HG02884 (cell line): ENCODE data around the gene SRP9.
"Not testable (repeated sequence)": the region's sequence is repeated elsewhere in the genome, so short reads cannot be mapped to it uniquely, and the experiment has no call there.

Source experiments
- ATAC-seq: cut with Tn5 transposase; IDR thresholded peaks from one replicate; pipeline ENCODE4 v1.9.1; 2021; ENCODE audit warnings: mild to moderate bottlenecking, moderate library complexity; ENCODE audit not compliant: unreplicated experiment

The SRP9 gene

DNA sequence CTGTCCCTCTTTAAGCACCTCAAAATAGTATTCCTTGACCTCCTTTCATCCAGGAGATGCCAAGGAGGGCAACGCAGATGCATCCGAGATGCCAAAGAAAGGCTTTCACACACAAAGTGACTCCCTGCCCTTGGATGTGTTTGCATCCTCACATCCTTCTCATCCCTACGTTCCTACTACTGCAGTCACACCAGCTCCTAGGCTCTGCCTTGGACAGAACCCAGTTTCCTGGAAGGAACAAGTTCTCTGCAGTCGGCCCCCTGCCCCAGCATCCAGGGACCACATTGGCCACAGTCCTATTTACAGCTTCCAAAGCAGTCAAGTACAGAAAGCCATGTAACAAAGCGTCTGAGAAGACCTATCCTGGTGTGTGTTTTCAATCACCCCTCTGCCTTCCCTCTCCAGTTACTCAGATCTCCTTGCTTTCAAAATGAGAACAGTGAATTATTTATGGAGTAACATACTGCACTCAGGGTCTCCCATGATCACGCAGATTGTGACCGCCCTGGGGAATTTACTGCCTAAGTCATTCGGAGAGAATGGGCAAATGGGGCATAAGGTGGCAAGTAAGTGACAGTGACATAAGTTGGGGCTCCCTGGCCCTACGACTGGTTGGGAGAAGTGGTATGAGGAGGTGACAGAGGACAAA is 21.8 kb upstream of the SRP9 start:
- ATAC-seq = no peak

DNA sequence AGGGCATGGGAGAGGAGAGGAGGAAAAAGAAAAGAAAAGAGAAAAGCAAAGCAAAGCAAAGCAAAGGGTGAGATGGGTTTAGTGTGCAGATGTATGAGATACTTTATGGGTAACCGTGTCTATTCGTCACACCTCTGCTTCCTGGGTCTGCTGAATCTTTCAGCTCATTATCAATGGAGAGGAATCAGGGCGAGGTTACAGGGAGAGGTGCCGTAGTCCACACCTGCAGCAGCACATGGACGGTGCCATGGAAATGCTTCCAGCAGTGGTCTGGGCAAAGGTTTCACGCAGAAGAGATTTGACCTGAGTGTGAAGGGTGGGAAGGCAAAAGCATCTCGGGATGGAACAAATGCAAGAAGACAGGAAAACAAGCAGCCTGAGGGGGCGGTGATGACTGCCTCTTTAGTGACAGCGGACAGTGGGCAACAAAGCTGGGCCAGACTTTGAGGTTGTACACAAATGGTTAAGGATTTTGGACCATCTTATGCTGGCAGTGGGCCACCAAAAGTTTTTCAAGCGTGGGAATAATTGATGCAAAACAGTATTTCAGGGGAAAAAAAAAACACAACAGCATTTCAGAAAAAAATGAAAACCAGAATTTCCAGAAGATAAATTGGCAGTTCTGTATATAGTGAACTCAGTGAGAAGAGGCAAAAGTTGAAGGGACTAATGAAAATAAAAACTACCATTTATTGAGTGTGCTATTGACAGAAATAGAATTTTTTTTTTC is 19.5 kb upstream of the SRP9 start:
- no peak for ATAC-seq

DNA sequence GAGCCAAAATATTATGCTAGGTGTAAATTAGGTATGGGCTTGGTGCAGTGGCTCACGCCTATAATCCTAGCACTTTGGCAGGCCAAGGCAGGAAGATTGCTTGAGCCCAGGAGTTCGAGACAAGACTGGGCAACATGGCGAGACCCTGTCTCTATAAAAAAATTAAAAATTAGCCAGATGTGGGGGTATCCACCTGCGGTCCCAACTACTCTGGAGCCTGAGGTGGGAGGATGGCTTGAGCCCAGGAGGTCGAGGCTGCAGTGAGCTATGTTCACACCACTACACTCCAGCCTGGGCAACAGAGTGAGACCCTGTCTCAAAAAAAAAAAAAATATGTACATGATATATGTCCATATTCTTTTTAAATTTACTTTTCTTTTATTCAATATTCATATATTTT is 17.7 kb upstream of the SRP9 start:
- ATAC-seq = not testable (repeated sequence)

DNA sequence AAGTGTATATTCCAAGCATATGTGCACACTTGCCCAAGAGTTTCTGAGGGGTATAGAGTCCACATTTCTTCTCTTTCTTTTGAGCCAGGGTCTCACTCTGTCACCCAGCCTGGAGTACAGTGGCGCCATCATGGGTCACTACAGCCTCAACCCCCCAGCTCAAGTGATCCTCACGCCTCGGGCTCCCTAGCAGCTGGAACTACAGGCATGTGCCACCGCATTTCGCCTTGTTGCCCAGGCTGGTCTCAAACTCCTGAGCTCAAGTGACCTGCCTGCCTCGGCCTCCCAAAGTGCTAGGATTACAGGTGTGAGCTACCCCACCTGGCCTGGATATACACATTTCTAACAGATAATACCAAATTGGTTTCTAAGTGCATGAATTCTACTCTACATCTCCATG is 17.1 kb upstream of the SRP9 start:
- no peak for ATAC-seq

DNA sequence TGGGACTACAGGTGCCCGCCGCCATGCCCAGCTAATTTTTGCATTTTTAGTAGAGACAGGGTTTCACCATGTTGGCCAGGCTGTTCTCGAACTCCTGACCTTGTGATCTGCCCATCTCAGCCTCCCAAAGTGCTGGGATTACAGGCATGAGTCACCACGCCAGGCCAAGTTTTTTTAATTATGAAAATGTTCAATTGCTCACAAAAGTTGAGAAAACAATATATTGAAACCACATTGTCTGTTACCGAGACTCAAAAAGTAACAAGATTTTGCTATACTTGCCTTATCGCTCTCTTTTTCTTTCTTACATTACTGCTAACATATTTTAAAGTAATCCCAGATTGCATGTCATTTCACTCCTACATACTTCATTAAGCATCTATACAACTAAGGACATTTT is 16.2 kb upstream of the SRP9 start:
- not testable (repeated sequence) for ATAC-seq

DNA sequence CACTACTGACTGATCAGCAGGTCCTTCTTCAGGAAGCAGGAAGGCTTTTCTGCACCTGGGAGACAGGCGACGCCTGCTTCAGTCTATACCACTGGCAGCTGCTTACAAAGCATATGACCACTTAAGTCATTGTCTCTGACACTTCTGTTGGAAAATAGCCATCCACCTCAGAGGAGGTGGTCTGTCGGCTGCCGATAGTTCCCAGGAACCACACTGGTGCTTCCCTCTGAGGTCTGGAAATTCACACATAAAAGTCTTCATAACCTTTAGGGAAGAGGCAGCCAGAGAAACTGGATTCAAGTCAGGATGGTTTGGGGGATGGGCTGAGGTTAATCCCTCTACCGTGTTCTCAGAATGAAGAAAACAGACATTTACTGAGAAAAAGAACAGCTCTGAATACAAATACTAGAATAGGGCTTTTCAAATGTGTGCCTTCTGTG is 15.6 kb upstream of the SRP9 start:
- ATAC-seq = no peak

DNA sequence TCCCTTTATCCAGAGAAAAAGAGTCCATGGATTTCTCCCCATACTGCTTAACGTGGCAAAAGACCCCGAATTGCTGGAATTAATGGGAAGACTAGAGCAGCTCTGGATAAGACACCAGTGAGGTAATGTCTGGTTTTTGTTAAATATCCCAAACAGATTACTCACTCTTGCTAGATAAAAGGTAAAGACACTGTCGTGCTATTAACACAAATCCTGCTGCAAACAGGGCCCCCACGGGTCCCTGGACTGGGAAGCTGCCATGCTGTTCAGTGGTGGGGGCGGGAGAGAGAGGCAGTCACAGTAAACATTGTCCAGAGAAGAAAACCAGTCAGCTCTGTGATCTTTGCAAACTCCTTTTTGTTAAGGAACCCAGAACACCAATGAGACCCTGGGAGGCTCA is 15.2 kb upstream of the SRP9 start:
- ATAC-seq = no peak

DNA sequence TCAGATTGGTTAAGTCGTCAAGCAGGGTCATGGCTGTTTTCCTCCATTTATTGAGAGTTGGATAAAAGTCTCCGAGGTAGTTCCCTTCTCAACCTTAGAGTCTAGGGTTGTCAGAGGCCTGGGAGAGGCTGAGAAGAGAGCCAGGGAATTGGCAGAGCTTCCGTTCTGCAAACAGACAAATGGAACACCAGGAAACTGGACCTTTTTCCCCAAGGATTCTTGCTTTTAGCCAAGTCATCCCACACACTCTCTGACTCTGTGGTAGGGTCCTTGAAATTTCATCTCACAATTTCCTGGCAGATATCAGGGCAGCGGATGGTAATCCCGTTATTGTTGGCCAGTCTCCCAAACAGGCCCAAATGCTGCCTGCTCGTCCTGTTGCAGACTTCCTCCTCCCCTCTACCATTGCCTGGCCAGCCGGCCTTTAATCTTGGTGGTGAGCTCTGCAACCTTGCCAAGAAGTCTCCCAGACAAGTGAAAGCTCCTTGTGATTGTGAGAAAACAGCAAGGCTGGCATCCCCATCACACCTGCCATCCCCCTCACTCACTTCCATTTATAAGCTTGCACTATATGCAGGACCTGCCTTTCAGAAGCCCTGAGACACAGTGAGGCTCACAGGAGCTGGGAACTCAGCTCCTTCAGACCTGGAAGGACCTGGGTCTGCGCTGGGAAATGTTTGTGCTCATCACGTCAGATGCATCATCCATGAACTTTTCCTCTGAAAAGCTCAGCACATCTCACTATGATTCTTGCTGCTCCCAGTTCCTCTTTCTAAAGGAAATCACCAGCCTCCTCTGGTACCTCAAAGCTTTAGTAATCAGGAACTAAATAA is 13.7 kb upstream of the SRP9 start:
- ATAC-seq = no peak

DNA sequence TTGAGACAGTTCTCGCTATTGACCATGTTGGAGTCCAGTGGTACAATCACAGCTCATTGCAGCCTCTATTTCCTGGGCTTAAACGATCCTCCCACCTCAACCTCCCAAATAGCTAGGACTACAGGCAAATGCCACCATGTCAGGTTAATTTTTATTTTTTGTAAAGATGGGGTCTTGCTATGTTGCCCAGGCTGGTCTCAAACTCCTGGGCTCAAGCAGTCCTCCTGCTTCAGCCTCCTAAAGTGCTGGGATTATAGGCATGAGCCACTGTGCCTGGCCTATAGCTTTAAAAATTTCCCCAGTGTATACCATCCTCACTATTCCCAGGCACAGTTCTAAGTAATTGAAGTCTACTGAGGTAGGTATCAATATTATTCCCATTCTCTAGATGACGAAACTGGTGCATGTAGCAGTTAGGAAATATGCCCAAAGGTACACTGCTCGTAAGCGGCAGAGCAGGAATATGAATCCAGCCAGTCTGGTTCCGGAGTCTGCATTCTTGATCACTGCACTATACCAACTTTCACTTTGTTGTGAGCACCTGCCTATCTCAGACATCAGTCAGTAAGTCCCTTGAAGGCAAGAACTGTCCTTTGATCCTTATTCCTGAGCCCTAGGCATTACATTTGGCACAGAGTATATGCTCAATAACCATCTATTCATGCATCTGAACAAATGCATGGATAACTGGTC is 11.5 kb upstream of the SRP9 start:
- ATAC-seq = no peak

DNA sequence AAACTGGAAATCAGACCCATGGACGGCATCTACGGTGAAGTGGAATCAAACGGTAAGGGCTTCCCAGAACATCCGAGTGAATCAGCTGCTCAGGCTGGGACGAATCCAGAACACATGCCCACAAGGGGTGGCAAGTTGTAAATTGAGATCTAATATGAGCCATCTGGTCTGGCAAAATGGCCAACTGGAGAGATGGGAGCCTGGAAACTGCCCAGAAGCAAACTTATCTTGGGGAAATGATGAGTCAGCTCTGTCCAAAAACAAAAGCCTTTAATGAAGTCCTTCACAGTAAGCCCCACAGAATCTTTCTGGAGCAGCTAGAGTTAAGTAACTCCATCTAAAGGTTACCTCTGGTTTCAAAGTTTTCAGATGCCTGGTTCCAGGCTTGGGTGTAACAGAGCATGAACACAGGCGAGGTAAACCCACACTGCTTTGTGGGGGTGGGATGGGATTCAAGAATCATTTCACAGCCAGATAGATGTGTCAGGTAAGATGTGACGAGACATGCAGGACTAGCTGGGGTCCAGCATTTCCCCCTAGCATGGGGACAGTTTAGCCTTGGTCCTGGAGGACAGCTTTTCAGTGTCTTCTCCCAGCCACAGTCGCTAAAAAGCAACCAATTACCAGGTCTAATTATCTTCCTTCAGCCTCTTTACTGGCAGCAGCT is 10.5 kb upstream of the SRP9 start:
- no peak for ATAC-seq

DNA sequence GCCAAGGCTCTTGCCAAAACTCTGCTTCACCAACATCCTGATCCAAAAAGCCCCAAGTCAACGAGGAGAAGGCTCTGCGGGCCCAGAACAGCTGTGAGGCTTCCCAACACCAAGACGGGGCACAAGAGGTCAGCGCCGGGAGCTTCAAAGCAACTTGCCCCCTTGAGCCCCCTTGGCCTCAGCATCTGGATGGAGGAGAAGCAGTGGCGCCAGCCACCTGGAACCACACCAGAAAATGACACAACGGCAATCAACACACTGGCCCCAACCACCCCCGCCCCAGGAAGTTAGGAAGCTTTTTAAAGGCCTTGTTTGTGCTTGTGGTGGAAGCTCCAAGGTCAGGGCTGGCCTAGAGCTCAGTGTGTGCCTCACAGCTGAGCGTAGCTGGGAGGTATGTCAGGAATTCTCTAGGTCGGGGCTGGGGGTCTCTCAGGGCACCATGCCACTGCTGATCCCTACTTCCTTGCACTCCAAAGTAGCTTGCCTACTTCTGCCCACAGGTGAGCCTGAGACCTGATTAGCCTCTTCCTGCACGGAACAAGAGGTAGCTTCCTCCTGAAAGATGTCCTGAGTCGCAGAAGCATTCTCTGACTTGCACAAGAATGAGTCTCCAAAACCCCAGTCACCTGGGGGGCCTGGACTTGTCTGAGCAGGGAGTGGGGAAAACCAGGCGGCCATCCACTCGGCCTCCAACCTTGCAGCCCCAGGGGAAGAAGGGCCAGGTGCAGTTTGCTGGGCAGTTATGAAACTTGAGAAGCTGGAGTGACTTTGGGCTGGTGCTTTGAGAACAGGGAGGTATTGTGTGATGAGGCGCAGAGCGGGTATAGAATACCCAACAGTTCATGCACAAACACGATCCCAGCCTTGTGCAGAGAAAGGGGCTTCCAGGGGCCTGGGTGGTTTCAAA is 9.7 kb upstream of the SRP9 start:
- no peak for ATAC-seq

DNA sequence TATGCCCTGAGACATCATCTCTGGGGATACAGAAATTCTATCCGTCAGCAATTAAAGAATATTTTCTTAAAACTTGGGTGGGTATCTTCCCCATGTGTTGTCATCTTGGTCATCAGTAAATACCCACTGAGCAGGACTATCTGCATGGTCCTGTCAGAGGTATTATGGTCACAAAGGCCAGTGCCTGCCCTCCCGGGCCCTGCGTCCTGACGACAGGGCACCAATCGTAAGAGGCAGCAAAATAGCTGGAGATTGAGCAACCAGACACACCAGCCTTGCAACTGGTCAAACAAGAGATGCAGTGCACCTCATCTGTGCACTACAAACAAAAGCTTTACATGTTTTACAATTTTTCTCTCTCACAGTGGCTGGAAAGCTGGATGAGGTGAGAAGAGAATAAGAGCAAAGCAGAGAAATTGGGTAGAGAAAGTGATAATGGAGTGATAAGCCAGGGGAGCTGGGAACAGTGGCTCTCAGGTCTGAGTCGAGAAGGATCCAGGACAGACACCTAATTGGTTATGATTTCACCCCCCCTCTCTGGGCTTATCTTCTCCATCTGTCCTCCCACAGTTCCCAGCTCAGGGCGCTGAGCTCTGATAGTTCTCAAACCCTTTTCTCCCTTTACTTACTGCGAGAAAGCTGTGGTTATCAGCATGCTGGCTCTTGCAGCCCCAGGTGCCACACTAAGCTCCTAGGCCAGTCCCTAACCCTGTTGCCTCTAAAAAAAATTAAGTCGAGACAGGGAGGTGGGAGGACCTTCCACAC is 8.8 kb upstream of the SRP9 start:
- no peak for ATAC-seq

DNA sequence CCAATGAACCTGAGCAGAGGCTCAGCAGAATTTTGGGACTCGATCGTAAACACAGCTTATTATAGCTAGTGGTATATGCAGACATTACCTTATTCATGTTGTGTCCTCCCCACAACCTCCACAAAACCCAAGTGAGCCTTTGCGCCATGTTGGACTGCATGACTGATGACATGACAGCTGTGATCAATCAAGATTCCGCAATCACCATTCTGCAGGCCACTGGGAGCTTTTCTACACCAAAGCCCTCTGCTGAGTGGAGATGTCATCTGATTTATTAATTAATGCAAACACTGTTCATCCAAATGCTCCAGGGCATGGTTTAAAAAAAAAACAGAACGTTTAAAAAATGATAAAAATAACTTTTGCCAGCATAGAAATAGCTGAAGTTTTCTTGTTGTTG is 7.9 kb upstream of the SRP9 start:
- no peak for ATAC-seq

DNA sequence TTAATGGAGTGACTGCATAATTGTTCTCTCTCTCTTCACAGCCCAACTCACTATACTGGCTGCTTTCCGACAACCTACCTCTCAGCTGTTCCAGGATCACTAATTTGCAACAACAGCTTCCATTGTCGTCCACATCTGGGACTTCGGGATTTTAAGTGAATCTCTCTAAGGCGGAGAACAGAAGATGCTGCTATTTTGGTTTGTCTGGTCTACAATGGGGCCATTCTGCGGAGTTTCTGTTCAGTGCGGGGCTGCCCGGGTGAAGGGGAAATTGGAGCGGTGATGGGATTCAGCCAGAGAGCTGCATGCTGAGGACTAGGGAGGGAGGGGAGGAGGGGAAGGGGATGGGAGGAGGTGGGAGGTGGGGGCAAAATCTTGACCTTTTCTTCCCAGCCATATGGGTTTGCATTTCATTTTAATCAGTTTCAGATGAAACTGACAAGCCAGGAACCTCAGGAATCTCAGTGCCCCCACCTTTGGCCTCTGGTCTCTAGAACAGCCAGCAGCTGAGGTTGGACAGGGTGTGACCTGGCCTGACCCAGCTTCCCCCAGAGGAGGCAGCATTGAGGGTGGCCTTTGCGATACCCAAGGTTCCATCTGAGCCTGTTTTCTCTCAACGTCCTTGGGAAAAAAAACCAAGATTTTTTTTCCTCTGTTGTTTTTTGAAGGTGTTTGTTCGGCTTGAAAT is 6.9 kb upstream of the SRP9 start:
- ATAC-seq = no peak

DNA sequence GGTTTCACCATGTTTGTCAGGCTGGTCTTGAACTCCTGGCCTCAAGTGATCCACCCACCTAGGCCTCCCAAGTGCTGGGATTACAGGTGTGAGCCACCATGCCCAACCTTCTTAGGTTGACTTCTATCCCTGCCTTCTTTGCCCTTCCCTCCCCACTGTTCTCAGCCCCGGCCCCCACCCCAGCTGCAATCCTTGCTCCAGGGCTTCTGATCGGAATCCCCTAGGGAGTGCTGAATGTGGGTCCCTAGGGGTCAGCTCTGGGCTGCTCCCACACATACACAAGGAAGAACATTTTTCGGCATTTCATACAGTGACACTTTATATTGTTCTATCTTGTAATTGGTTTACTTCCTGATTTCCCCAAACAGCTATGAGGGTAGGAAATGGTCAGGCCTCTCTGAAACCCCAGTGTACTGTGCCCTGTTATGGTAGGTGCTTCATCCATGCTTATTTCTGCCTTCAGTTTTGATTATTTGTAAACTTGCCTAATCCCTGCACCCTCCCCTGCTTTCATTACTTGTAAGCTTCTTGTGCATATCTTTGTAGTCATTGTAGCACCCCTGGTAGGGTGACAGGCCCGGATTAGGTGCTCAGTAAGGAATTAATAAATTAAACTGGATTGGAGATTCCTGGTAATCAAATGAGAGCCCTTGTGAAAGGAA is 5.8 kb upstream of the SRP9 start:
- no peak for ATAC-seq

DNA sequence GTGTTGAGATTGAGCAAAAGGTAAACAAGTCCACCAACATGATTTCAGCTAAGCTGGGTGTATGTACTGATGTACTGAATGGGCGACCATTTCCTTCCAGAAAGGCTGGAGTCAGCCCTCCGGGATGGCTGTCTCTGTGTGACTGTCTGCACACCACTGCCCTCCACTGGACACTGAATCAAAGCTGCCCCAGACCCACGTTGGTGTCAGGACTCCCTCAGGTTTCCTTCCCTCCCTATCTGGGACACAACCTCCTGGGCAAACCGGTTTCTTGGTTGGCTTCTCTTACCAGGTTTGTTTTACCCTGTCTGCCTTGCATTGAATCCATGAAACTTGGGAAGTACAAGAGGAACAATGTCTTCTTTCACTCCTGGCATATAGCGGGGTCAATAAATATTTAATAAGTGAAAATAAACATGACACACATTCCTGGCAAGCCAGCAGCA is 5.3 kb upstream of the SRP9 start:
- ATAC-seq = no peak

DNA sequence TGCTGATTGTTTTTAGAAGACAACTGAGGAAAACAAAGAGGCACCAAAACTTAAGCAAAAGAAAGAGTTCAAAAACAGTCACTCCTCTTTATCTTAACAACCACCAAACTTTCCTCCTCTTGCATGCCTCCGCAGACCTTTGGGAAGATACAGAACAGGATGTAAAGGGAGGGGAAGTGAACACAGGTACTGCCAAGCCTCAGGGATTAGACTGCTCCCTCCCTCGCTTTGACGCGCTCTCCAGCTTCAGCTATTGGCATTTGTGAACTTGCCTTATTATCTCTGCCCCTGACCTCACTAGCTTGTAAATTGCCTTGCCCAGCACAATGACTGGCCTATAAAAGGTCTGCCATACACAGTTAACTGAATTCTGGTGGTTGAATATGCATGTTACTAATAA is 4.8 kb upstream of the SRP9 start:
- ATAC-seq = no peak
